Measurements from ENCODE around the gene PLEKHA4. TPM values are rescaled to one million over a fixed set of nuclear protein-coding genes. Genes with fewer than 3 reads are reported as not detected.
A peak's percentile ranks its signal among the peaks of the same experiment; 100 is the strongest.
"Not testable (repeated sequence)": the region's sequence is repeated elsewhere in the genome, so short reads cannot be mapped to it uniquely, and the experiment has no call there.

Gene PLEKHA4
- total RNA-seq, 2 donors from 2014 or later = 5.6 to 6.6 TPM

- Histone ChIP-seq H3K27ac (no peak overlapping the region), H3K36me3 (no peaks in the 10 kb centered on the region), H3K4me1 (no peaks in the 10 kb centered on the region), H3K9me3 (no peaks in the 10 kb centered on the region), H3K4me3 (no peak overlapping the region), H3K27me3 (no peaks in the 10 kb centered on the region), H3K9ac (ENCODE audit: low read depth in 2 of 2, low read length in 2 of 2) (no peak overlapping the region)
- intact Hi-C loops (cut with DNase I) = no loop called here
- no peak for DNase-seq
- no peak for TF ChIP-seq CTCF (IDR thresholded peaks at IDR 0.05)
Measured at GRCh38 chr19:48881741-48882657, 13.6 kb upstream of the PLEKHA4 start.

GRCh38 chr19:48879696-48880095, 11.3 kb upstream of the PLEKHA4 start:
- H3K36me3 ChIP-seq; H3K9ac ChIP-seq (ENCODE audit: low read depth in 2 of 2, low read length in 2 of 2); H3K4me1 ChIP-seq; H3K27ac ChIP-seq; H3K27me3 ChIP-seq; H3K4me3 ChIP-seq; H3K9me3 ChIP-seq; DNase-seq: not testable (repeated sequence)
- intact Hi-C loops (cut with DNase I) = loop anchor here (10.0 kb wide), 1 partner anchor 85 kb away; the partner anchor contains the start of gene FTL

GRCh38 chr19:48879025-48879637, 10.7 kb upstream of the PLEKHA4 start:
- no peak for TF ChIP-seq CTCF (IDR thresholded peaks at IDR 0.05)

GRCh38 chr19:48878196-48879024, 10.0 kb upstream of the PLEKHA4 start:
- no peaks in the 10 kb centered on the region for H3K36me3 ChIP-seq
- no peak overlapping the region for H3K27ac ChIP-seq
- no peaks in the 10 kb centered on the region for H3K9me3 ChIP-seq
- H3K27me3 ChIP-seq = no peaks in the 10 kb centered on the region
- no peak for DNase-seq
- intact Hi-C loops (cut with DNase I) = loop anchor here (10.0 kb wide), 1 partner anchor 86 kb away; the partner anchor contains the start of gene FTL
- no peak for TF ChIP-seq CTCF (IDR thresholded peaks at IDR 0.05)
- no peak overlapping the region for H3K4me3 ChIP-seq
- H3K9ac ChIP-seq (ENCODE audit: low read depth in 2 of 2, low read length in 2 of 2) = no peak overlapping the region
- peaks cover 12% of the 10 kb centered on the region for H3K4me1 ChIP-seq

More at GRCh38 chr19:48879025-48879637, 10.7 kb upstream of the PLEKHA4 start:
- H3K4me3 ChIP-seq = no peak overlapping the region
- intact Hi-C loops (cut with DNase I) = loop anchor here (10.0 kb wide), 1 partner anchor 86 kb away; the partner anchor contains the start of gene FTL
- H3K36me3 ChIP-seq = no peaks in the 10 kb centered on the region
- no peaks in the 10 kb centered on the region for H3K27me3 ChIP-seq
- H3K9ac ChIP-seq (ENCODE audit: low read depth in 2 of 2, low read length in 2 of 2) = no peak overlapping the region
- H3K9me3 ChIP-seq = no peaks in the 10 kb centered on the region
- H3K27ac ChIP-seq = no peak overlapping the region
- no peak for DNase-seq
- peaks cover 10% of the 10 kb centered on the region for H3K4me1 ChIP-seq

- no peaks in the 10 kb centered on the region for H3K9me3 ChIP-seq
Measured at GRCh38 chr19:48877855-48878195, 9.4 kb upstream of the PLEKHA4 start.

GRCh38 chr19:48876043-48876981, 7.9 kb upstream of the PLEKHA4 start:
- H3K27me3 ChIP-seq, H3K9me3 ChIP-seq, H3K36me3 ChIP-seq, DNase-seq: not testable (repeated sequence)
- Histone ChIP-seq H3K27ac (peak overlapping the region; percentile 97), H3K4me3 (peak overlapping the region; percentile 63), H3K4me1 (peaks cover 15% of the 10 kb centered on the region), H3K9ac (ENCODE audit: low read depth in 2 of 2, low read length in 2 of 2) (peak overlapping the region; percentile 81 to 100)
- intact Hi-C loops (cut with DNase I) = loop anchor here (10.0 kb wide), 1 partner anchor 88 kb away; the partner anchor contains the start of gene FTL

More at GRCh38 chr19:48877855-48878195, 9.4 kb upstream of the PLEKHA4 start:
- Histone ChIP-seq H3K27ac (no peak overlapping the region), H3K4me3 (no peak overlapping the region), H3K4me1 (peaks cover 15% of the 10 kb centered on the region), H3K36me3 (no peaks in the 10 kb centered on the region), H3K9ac (ENCODE audit: low read depth in 2 of 2, low read length in 2 of 2) (no peak overlapping the region), H3K27me3 (no peaks in the 10 kb centered on the region)
- intact Hi-C loops (cut with DNase I) = loop anchor here (10.0 kb wide), 1 partner anchor 87 kb away; the partner anchor contains the start of gene FTL
- DNase-seq = no peak
- TF ChIP-seq CTCF (IDR thresholded peaks at IDR 0.05) = no peak
